NCI-H1436 (cell line): ENCODE results near the gene CCDC3.
"Not testable (repeated sequence)": the region's sequence is repeated elsewhere in the genome, so short reads cannot be mapped to it uniquely, and the experiment has no call there.

Source experiments
- DNase-seq: peaks from one replicate; lab custom pipeline; 2025; lab: John Stamatoyannopoulos, UW

Gene CCDC3

GRCh38 chr10:13000431-13000830 lies 1.1 kb downstream of the CCDC3 start:
- DNase-seq = no peak

GRCh38 chr10:12999849-13000248 lies 1.7 kb downstream of the CCDC3 start:
- DNase-seq = no peak

GRCh38 chr10:12995425-12995861 lies 6.1 kb downstream of the CCDC3 start:
- no peak for DNase-seq

GRCh38 chr10:12993595-12993994 lies 7.9 kb downstream of the CCDC3 start:
- DNase-seq = no peak

- no peak for DNase-seq
Measured at GRCh38 chr10:12985347-12985746, 16.2 kb downstream of the CCDC3 start.

GRCh38 chr10:12984165-12984747 lies 17.3 kb downstream of the CCDC3 start:
- no peak for DNase-seq

- not testable (repeated sequence) for DNase-seq
Measured at GRCh38 chr10:12983568-12983967, 17.9 kb downstream of the CCDC3 start.

GRCh38 chr10:12981570-12981969 lies 19.9 kb downstream of the CCDC3 start:
- DNase-seq = no peak

GRCh38 chr10:12980713-12981306 lies 20.7 kb downstream of the CCDC3 start:
- DNase-seq = no peak

GRCh38 chr10:12980102-12980661 lies 21.3 kb downstream of the CCDC3 start:
- DNase-seq = no peak

GRCh38 chr10:12978891-12979290 lies 22.6 kb downstream of the CCDC3 start:
- no peak for DNase-seq

GRCh38 chr10:12975906-12976305 lies 25.6 kb downstream of the CCDC3 start:
- DNase-seq = no peak

- DNase-seq = no peak
Measured at GRCh38 chr10:12975266-12975665, 26.2 kb downstream of the CCDC3 start.

- no peak for DNase-seq
Measured at GRCh38 chr10:12974491-12975199, 26.9 kb downstream of the CCDC3 start.

- DNase-seq = no peak
Measured at GRCh38 chr10:12974078-12974477, 27.4 kb downstream of the CCDC3 start.

GRCh38 chr10:12973149-12973718 lies 28.3 kb downstream of the CCDC3 start:
- no peak for DNase-seq

- DNase-seq = no peak
Measured at GRCh38 chr10:12972146-12972545, 29.4 kb downstream of the CCDC3 start.

- DNase-seq = no peak
Measured at GRCh38 chr10:12971001-12971788, 30.3 kb downstream of the CCDC3 start.

GRCh38 chr10:12969951-12970350 lies 31.6 kb downstream of the CCDC3 start:
- no peak for DNase-seq

GRCh38 chr10:12966067-12966466 lies 35.4 kb downstream of the CCDC3 start:
- no peak for DNase-seq

GRCh38 chr10:12965571-12965970 lies 35.9 kb downstream of the CCDC3 start:
- DNase-seq = no peak

- no peak for DNase-seq
Measured at GRCh38 chr10:12962556-12962955, 39.0 kb downstream of the CCDC3 start.
